Measurements from ENCODE around the gene TRAPPC3L.

TRAPPC3L gene

DNA sequence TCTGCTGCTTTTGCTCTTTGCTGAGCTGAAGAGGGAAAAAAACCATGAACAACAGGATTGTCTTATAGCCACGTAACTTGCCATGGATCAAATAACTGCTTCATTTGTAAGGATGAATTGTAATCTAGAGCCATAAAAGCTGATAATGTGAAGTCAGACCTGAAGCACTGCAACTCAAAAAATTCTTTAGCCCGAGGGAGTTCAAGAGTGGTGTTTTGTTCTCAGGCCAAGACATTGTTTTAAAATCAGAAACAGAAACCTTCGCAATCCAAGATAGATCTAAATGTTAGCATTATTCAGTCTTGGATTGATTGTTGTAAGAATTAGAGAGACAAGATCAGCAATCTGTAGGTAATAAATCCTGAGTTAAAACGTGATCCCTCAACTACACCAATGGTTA lies at the start of gene TRAPPC3L:
Gene TRAPPC3L (minus strand): TSS at position 34 of the 400 bp plus-strand sequence. CDS start 170 bp downstream, outside the sequence.
- DNase-seq, result no peak

GRCh38 chr6:116595247-116595646 lies 49.8 kb upstream of the TRAPPC3L start:
- no peak for DNase-seq

DNA sequence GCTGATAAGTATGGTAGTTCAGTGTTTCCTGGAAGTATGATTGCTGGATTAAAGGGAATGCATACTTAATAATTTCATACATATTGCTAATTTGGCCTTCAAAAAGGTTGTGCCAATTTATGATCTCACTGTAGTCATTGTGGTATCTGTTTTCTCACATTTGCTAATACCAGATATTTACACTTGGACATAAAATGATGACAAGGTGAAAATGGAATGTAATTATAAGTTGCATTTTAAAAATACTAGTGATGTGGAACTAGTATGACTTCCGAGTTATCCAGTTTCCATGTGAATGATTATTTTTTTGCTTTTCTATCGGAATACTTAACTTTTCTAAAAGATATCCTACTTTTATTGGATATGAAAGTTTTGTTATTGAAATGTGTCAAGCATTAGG lies 41.3 kb upstream of the TRAPPC3L start:
- no peak for DNase-seq

DNA sequence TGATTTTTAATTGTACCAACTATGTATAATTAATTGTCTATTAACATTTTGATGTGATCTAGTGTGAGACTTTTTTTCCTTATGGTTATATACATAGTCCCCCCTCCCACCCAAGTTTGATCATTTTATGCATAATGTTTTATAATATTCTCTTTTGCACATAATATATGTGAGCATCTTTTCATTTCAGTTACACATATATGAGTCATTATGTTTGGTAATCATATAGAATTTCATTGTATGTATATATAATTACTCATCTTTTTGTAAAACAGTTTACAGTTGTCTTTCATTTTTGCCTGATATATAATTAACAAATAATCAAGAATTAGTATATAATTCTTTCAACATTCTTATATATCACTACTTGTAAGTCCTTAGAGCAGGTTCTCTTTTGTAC lies 40.8 kb upstream of the TRAPPC3L start:
- DNase-seq, result no peak

DNA sequence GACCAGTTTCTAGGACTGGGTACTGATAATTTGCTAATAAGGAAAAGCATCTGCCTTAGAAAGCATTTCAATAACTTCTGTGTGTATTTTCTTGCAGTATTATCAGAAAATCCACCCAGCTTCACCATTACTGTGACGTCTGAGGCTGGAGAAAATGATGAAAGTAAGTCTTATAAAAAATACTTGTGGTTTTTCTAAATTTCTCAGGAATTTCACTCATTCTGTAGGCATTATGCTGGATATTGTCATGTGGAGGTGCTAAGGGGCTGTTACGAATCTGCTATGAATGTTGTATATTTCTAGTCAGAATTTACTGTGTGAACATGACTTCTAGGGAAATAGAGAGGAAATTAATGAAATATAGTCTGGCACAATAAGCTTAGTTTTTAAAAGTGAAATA lies 34.7 kb upstream of the TRAPPC3L start:
- DNase-seq, result no peak

- DNase-seq, result no peak
Measured at GRCh38 chr6:116579143-116579542, 33.7 kb upstream of the TRAPPC3L start.

GRCh38 chr6:116578335-116578734 lies 32.9 kb upstream of the TRAPPC3L start:
- no peak for DNase-seq

DNA sequence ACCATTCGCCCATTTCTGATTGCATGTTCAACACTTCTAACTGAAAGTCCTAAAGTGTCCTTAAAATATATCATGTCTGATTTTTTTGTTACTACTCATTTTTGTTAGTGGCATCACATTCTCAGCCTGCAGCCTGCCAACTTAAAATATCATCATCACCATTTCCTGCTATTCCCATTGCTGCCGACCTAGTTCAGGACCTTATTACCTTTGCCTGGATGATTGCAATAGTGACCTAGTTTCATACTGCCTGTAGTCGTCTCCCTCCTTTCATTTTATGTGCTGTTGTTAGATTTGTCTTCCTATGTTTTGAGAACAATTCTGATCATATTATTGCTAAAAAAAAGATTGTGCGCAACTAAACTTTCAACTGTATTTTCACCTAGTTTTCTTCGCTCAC lies 32.0 kb upstream of the TRAPPC3L start:
- no peak for DNase-seq

DNA sequence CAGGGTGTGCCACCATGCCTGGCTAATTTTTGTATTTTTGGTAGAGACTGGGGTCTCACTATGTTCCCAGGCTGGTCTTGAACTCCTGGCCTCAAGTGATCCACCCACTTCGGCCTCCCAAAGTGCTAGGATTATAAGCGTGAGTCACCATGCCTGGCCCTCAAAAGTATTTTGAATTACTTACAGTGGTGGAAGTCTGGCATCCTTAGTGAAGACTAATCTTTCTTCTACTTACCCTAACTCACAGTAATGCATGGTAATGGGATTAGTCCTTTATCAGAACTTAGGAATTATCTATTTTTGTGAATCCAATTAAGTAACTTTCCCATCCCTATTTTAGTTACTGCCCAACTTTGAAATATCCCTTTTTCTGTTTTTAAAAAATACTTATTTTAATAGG lies 29.7 kb upstream of the TRAPPC3L start:
- DNase-seq, result no peak

- DNase-seq, result peak; percentile 24
Measured at GRCh38 chr6:116572162-116572561, 26.7 kb upstream of the TRAPPC3L start.

GRCh38 chr6:116571683-116572000 lies 26.2 kb upstream of the TRAPPC3L start:
- DNase-seq, result no peak

DNA sequence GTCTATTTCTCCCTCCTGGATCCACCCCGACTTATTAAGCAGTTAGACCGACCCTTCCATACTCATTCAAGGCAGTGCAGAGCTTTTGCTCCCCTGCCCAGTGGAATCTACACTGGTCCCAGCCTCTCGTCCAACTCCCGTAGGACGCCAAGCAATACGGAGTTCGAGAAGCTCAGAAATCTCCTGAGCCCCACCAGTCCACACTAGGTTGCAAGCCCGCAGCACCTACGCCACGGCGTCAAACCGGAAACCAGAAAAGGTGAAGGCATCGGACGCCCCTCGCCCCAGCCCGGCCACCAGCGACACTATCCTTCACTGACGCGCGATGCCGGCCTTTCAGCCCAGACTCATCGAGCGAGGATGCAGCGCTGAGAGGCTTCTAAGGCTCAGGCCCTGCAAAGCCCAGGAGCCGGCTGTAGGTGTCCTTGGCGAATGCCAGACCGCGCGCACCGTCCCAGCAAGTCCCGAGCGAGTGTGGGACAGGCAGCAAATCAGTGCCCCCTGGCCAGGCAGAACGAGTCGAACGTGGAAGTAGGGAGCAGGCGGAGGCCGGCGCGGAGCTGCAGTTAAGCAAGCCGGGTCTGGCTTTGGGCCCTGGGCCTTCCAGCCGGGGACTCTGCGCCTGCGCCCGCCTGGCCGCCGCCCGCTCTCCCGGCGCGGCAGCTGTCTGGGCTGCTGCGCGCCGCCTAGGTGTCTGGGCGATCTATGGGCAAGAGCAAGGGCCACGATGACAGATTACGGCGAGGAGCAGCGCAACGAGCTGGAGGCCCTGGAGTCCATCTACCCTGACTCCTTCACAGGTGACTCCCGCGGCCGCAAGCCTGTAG lies 25.6 kb upstream of the TRAPPC3L start, which contains the start of gene RWDD1:
Gene RWDD1 (plus strand): TSS at position 649 of the 827 bp plus-strand sequence. CDS start 79 bp downstream, at position 728.
- DNase-seq, result peak; percentile 98

DNA sequence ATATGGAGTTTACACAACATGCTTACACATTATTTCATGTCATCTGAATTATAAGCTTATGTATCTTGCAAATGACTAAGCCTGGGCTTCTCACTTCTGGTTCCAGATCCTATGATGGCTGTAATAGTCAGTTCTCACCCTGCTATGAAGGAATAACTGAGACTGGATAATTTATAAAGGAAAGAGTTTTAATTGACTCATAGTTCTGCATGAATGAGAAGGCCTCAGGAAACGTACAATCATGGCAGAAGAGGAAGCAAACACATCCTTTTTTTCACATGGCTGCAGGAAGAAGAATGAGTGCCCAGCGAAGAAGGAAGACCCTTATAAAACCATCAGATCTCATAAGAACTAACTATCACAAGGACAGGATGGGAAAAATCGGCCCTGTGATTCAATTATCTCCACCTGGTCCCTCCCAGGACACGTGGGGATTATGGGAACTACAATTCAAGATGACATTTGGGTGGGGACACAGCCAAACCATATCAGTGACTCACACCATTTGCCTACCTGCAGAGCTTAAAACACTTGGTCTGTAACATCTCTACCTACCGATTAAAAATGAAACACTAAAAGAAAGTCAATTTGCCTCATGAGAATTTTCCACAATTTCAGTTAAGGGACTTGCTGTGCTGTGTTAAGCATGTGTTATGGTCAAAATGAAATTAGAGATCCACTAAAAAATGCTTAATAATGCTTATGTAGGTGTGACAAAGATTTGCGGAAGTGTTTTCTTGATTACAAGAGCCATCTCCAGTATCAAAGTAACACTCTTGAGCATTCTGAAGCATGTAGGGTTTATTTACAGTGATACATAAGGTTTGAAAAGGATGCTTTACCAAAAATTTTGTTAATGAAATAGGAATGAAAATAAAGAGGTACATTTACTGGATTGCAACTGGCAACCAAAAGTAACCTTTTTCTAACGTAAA lies 23.6 kb upstream of the TRAPPC3L start:
- no peak for DNase-seq

DNA sequence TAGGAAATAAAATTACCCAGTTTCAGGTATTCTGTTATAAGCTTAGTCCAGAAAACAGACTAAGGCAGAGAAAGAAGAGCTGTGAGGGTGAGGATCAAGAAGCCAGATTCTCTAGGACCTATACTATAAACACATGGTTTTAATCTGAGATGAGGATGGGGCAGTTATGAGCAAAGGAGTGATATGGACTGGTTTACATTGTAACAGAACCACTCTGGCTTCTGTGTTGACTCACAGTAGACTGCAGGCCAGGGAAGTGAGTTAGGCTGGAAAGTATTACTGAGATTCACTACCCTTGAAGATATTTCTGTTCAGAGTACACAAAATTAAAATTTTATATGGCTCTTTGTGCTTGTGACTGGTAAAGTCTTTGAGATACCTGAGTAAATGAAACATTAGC lies 22.6 kb upstream of the TRAPPC3L start:
- no peak for DNase-seq

DNA sequence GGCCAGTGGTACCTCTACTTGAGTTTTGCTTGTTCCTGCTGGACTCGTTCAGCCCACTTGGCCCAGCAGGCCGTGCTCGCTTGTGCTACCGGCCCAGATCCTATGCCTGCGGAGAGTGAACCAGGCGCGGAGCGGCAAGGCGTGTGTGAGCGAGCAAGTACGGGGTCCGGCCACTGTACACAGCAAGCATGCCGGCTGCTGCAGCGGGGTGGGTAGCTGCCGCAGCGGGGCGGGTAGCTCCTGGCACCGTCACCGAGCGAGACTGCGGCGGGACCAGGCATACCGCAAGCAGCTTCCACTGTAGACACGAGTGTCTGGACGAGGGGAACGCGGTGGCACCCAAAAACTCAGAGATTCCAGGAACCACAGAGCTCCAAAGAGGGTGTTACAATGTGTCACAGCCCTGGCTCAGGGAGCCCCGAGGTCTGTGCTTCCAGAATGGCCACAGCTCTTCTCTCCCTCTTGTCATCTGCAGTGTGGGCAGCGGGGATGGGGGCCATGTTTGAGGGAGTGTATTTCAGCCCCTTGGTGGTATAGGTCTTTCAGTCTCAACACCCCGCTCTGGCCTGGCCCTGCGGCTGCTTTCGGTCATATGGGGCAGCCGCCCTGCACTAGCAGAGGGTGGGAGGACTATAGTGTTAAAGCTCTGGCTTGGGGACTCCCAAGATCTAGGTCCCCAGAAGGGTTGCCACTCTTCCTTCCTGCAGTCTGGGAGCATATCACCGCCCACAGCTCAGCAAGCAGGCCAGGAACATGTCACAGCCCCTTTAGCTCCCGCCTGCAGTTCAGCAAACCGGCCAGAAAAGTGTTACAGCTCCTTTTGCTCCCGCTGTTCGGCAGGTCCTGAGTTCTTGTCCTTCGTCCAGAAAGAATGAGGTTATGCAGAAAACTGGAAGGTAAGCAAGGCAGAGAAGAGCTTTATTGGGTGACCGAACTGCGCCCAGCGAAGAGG lies 19.7 kb upstream of the TRAPPC3L start:
- no peak for DNase-seq

DNA sequence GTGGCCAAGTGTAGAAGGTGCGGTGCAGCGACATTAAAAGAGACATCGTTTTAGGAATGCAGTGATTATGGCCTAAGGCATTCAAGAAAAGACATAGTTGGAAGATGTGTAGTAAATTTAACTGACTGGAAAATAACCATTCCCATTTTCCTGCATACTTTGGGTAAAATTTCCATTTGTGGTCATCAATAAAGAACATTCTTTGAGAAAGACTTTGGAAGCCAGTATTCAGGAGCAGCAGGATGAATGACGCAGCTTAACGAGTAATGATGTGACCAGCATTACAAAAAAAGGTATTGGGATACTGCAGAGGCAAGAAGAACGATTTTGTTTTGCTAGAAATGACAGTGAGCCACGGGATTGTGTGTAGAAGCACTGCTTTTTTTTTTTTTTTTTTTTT lies 18.8 kb upstream of the TRAPPC3L start:
- no peak for DNase-seq

DNA sequence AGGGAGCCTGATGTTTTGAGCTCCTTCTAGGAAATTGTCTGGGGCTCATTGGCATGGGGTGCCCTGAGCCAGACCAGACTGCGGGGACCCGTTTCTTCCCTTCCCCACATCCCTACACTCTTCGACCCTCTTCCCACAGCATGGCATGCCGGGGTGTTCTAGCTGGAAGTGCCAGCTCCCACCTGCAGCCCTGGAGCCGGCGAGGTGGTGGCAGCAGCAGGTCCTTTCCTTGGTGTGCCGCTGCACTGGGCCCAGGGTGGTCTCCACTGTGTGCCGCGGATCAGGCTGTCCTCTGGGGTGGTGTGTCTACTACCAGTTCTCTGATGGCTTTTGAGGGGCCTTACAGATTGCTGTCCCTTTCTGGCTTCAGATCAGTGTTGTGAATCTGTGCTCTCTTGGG lies 18.3 kb upstream of the TRAPPC3L start:
- DNase-seq, result no peak

- DNase-seq, result peak; percentile 56
Measured at GRCh38 chr6:116562614-116563013, 17.1 kb upstream of the TRAPPC3L start.

DNA sequence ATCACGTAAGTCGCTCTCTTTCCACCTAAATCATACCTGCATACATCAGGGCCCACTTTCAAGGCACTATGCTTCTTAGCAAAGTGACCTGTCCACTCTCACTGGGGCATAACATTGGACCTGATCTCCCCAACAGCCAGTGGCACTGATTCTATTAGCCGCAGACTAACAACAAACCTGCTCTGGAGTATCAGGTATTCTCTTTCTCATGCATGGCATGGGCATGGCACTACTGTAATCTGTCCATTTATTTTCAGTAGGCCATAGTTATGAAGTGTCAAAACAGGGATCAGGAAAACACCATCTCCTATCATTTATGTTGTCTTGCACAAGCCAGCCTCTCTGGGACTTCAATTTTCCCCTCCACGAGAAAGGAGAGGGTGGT lies 16.5 kb upstream of the TRAPPC3L start:
- no peak for DNase-seq

DNA sequence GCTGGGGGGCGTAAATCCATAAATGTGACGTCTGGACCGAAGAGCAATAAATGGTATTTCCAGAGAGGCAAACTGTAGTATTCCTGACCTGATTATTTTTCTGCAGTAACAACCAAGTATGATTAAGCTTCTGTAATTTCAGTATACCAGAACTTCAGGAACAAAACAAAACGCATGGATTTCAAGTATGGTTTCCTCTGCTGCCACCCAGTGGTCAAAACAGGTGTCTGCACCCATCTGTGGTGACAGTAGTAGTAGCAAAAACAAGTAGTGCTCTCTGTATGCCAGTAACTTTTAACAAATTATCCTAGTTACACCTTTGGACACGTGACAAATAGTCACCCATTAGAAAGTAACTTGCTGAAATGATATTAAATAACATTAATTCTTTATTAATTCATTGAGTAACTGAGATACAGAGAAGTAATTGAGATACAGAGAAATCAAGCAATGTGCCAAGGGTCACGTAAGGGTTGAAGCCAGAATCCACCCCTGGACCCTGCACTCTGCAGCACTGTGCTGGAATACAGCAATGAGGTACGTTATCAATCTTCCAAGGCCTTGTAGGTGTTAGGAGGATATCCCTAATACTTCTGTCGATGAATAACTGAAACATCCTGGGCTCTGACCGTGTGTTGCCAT lies 16.0 kb upstream of the TRAPPC3L start:
- DNase-seq, result peak; percentile 79

GRCh38 chr6:116560130-116560529 lies 14.6 kb upstream of the TRAPPC3L start:
- DNase-seq, result no peak

- DNase-seq, result no peak
Measured at GRCh38 chr6:116557893-116558292, 12.4 kb upstream of the TRAPPC3L start.

Measured in hematopoietic multipotent progenitor cell treated with erythropoietin and hydrocortisone succinate and interleukin-3 and kit ligand, for 8 days (in vitro differentiated cells).